AG04450 (cell line): Measurements from ENCODE around the gene KRT10. TPM values are rescaled to one million over a fixed set of nuclear protein-coding genes. Genes with fewer than 3 reads are reported as not detected.

ENCODE experiments used
- CTCF ChIA-PET: fragments of 300-600, 350-600 bp; formaldehyde crosslinking; extraction: SDS; loops from one replicate; lab custom pipeline; 2022; ENCODE audit warnings: antibody characterized with exemption, inconsistent platforms; lab: Charles Lee
- POLR2A ChIA-PET: fragments of 350-600 bp; formaldehyde crosslinking; extraction: SDS; loops from one replicate; lab custom pipeline; 2021; ENCODE audit warnings: antibody characterized with exemption, inconsistent platforms; lab: Yijun Ruan, JAX
- DNase-seq: peaks from one replicate; pipeline ENCODE4 v3.0.0-alpha.2; 2011; ENCODE audit warnings: low read depth, low spot score
- H3K27ac ChIP-seq: one replicate; pipeline ENCODE4 v1.5.1; 2012; ENCODE audit warnings: low read depth, low read length, control low read depth
- H3K27me3 ChIP-seq: one replicate; pipeline ENCODE4 v1.6.0; 2012; ENCODE audit warnings: low read length; ENCODE audit not compliant: control insufficient read depth, insufficient read depth
- H3K4me3 ChIP-seq: 2 replicates; pipeline ENCODE4 v1.5.1; 2011; ENCODE audit warnings: mild to moderate bottlenecking, low read depth, low read length, control low read depth
- H3K9me3 ChIP-seq: 2 replicates; pipeline ENCODE4 v1.5.1; 2012; ENCODE audit warnings: low read length; ENCODE audit not compliant: control insufficient read depth, insufficient read depth
- polyA plus RNA-seq: library from polyadenylated mRNA; depleted of rRNA; stranded (reverse); fragments of >200 nt; gene quantifications from 2 replicates; pipeline ENCODE4 v1.2.3, GENCODE V29; 2011
- TF ChIP-seq, protein P1 (sequence below): IDR thresholded peaks from 2 replicates; pipeline ENCODE4 v1.5.1; 2011; ENCODE audit warnings: low read depth, low read length, control low read depth, inconsistent platforms

KRT10 gene
- polyA plus RNA-seq, 1 experiment = 35.8 TPM

DNA sequence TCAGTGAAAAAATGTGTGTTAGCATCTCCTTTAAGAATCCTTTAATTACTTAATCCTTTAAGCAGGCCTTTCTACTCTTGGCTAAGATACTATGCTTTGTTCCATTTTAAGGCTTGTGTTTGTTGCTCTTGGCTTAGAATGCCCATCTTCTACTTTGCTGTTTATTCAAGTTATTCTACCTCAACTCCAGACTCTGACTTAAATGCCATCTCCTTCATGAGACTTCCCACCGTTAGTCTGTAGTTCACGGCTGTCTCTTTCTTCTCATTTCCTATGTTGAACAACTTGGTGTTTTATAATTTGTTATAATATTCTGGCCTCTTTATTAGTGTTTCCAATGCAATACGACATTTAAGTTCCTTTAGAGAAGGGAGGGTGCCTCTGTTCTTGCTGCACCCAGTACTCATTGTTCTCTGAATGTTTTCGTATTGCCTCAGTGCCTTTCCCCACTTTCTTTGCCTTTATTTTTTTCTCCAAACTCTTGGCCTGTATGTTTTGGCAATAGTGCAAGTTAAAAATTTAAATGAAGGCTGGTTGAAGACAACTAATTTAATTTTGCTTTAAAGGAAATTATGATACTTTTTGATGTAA, 6.1 kb upstream of the KRT10 start:
- Histone ChIP-seq H3K27ac (no peak overlapping the region), H3K9me3 (no peaks in the 10 kb centered on the region), H3K27me3 (no peaks in the 10 kb centered on the region), H3K4me3 (no peak overlapping the region)
- no peak for DNase-seq
- CTCF ChIA-PET = interaction anchor here (1.2 kb wide), 1 partner anchor 837 kb away, joined by 3 read pairs; no protein-coding TSS in a partner anchor
- TF ChIP-seq, protein P1, sequence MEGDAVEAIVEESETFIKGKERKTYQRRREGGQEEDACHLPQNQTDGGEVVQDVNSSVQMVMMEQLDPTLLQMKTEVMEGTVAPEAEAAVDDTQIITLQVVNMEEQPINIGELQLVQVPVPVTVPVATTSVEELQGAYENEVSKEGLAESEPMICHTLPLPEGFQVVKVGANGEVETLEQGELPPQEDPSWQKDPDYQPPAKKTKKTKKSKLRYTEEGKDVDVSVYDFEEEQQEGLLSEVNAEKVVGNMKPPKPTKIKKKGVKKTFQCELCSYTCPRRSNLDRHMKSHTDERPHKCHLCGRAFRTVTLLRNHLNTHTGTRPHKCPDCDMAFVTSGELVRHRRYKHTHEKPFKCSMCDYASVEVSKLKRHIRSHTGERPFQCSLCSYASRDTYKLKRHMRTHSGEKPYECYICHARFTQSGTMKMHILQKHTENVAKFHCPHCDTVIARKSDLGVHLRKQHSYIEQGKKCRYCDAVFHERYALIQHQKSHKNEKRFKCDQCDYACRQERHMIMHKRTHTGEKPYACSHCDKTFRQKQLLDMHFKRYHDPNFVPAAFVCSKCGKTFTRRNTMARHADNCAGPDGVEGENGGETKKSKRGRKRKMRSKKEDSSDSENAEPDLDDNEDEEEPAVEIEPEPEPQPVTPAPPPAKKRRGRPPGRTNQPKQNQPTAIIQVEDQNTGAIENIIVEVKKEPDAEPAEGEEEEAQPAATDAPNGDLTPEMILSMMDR = no peak
- POLR2A ChIA-PET = interaction anchor here (1.2 kb wide), 1 partner anchor 10 kb away, joined by 7 read pairs; no protein-coding TSS in a partner anchor

DNA sequence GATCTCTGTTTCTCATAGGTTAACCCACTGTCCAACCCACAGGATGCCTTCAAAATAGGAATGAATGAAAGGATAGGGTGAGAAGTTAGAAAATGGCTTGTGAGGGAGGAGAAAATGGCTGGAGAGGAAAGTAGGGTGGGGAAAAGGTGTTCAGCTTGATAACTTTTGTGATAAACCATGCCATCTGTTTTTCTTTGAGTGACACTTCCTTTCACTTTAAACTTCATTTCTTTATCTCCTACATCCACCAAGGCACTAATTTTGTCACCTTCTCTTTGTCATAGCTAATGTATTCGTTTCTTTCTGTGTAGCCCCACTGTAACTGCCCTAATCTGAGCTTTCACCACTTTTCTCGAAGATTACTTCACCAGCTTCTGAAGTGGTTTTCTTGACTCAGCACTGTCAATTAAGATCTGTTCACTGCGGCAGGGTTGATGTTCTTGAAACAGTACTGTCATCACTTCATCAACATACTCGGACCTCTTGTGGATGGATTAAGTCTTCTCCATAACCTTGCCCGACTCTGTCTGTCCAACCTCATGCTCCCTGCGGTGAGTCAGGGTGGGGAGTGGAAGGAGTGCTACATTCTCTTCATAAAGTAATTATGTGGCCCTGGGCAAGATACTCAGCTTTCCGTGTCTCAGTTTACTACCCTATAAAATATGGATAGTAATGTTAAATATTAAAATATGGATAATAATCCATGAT, 5.5 kb upstream of the KRT10 start:
- Histone ChIP-seq H3K9me3 (no peaks in the 10 kb centered on the region), H3K27me3 (no peaks in the 10 kb centered on the region), H3K27ac (no peak overlapping the region), H3K4me3 (no peak overlapping the region)
- CTCF ChIA-PET = interaction anchor here (1.6 to 2.9 kb wide), 2 partner anchors 821 to 835 kb away, joined by 4 to 9 read pairs; no protein-coding TSS in a partner anchor
- POLR2A ChIA-PET = interaction anchor here (1.2 kb wide), 1 partner anchor 9 kb away, joined by 7 read pairs; no protein-coding TSS in a partner anchor
- DNase-seq = no peak
- TF ChIP-seq, protein P1 = no peak

DNA sequence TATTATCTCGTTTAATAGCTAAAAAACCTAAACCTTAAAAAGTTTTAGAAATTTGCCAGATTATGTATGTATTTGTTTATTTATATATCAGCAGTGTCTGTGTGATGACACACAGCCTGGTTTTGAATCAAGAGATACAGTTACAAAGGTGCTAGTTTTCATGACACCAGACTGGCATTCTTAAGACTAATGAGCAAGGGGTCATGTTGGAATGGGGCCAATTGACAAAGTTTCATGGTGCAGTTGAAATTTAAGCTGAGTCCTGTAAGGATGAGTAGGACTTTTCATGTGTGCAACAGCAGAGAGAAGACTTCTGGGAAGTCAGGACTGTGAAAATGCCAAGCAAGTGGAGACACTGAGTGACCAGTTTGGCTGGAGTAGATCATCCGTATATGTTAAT, 3.2 kb upstream of the KRT10 start:
- POLR2A ChIA-PET = interaction anchor here (0.7 kb wide), 1 partner anchor 471 kb away, joined by 5 read pairs; no protein-coding TSS in a partner anchor
- DNase-seq = no peak
- Histone ChIP-seq H3K27me3 (no peaks in the 10 kb centered on the region), H3K9me3 (no peaks in the 10 kb centered on the region), H3K4me3 (no peak overlapping the region), H3K27ac (no peak overlapping the region)
- CTCF ChIA-PET = interaction anchor here (2.9 kb wide), 2 partner anchors 723 to 823 kb away, joined by 9 to 14 read pairs; no protein-coding TSS in a partner anchor
- TF ChIP-seq, protein P1 = no peak

DNA sequence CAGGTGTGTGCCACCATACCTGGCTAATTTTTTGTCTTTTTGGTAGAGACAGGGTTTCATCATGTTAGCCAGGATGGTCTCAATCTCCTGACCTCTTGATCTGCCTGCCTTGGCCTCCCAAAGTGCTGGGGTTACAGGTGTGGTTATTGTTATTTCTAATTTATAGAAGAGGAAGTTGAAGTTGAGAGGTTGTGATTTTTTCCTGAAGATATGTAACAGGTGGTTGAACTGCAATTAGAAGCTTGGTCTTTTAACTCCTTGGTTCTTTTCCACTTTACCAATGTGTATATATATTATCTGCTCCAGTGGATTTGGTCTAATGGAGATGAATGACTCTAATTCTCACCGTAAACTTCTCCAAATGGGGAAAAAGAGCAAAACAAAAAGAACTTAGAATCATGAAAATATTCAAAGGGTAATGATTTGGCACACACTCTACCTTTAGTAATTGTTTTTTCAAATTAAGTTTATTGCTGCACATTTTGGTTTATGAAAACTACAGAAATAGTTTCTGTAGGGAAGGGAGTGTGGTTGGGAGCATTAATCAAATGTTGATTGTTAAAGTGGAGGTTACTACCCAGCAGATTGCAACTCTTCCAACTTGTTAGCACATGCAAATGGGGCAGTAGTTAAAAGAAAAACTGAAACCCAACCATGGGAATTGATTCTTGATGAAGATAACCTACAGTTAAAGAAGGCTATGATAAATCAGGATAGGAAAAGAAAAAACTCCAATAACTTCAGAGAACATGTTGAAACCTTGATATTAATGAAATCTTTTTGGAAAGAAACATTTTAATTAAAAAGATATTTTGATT, 1.8 kb upstream of the KRT10 start:
- no peak for DNase-seq
- TF ChIP-seq, protein P1 = no peak
- ChIA-PET CTCF (interaction anchor here (2.9 kb wide), 1 partner anchor 725 kb away, joined by 14 read pairs; no protein-coding TSS in a partner anchor), POLR2A (no interaction called here)
- Histone ChIP-seq H3K4me3 (no peak overlapping the region), H3K9me3 (no peaks in the 10 kb centered on the region), H3K27me3 (no peaks in the 10 kb centered on the region), H3K27ac (no peak overlapping the region)
